PC-9 (cell line): ENCODE results near the gene ABHD17A. TPM values are rescaled to one million over a fixed set of nuclear protein-coding genes. Genes with fewer than 3 reads are reported as not detected.

Experiments used
- BruUV-seq: library from RNA; stranded (reverse); fragments of 400-500 nt; replicated peaks from 2 replicates; lab custom pipeline; 2021; lab: Mats Ljungman, UMichigan
- CTCF ChIA-PET: fragments of 300-600 bp; sonication (Branson Sonifier 250); formaldehyde crosslinking; loops from one replicate; lab custom pipeline; 2022; ENCODE audit warnings: antibody characterized with exemption; lab: Charles Lee
- POLR2A ChIA-PET: fragments of 300-600 bp; sonication (Branson Sonifier 250); formaldehyde crosslinking; loops from one replicate; lab custom pipeline; 2022; ENCODE audit warnings: antibody characterized with exemption; ENCODE audit not compliant: unreplicated experiment; lab: Charles Lee
- DNase-seq, 2 experiments: peaks; one replicate each; pipeline versions ENCODE4 v3.0.0 to v3.0.0-alpha.2; 2015 to 2022; ENCODE audit warnings: mixed read lengths in 1 of 2
- H2AFZ ChIP-seq: fragments of 200-600 bp; sonication (generic); 2 replicates; pipeline ENCODE4 v1.8.1; 2017; ENCODE audit warnings: antibody characterized with exemption
- H3F3A ChIP-seq: fragments of 200-600 bp; sonication (generic); 2 replicates; pipeline ENCODE4 v1.8.1; 2017; ENCODE audit warnings: antibody characterized with exemption, mild to moderate bottlenecking, low read depth; ENCODE audit not compliant: insufficient read depth
- H3K27ac ChIP-seq: fragments of 200-600 bp; sonication (generic); 2 replicates; pipeline ENCODE4 v1.6.1; 2016; ENCODE audit warnings: mixed run types
- H3K27me3 ChIP-seq: fragments of 200-600 bp; sonication (generic); 2 replicates; pipeline ENCODE4 v1.6.1; 2016; ENCODE audit warnings: low read depth, mixed run types; ENCODE audit not compliant: insufficient read depth
- H3K36me3 ChIP-seq: fragments of 200-600 bp; sonication (generic); 2 replicates; pipeline ENCODE4 v1.6.1; 2016; ENCODE audit warnings: low read depth, mixed run types
- H3K4me1 ChIP-seq: fragments of 200-600 bp; sonication (generic); replicated peaks from 2 replicates; pipeline ENCODE4 v1.6.1; 2016; ENCODE audit warnings: mixed run types; ENCODE audit not compliant: insufficient read depth
- H3K4me2 ChIP-seq: fragments of 200-600 bp; sonication (generic); 2 replicates; pipeline ENCODE4 v1.6.1; 2017; ENCODE audit warnings: mixed run types
- H3K4me3 ChIP-seq: fragments of 200-600 bp; sonication (generic); 2 replicates; pipeline ENCODE4 v1.6.1; 2016; ENCODE audit warnings: mixed run types
- H3K79me2 ChIP-seq: fragments of 200-600 bp; sonication (generic); 2 replicates; pipeline ENCODE4 v1.6.1; 2017; ENCODE audit warnings: low read depth, mixed run types
- H3K9me2 ChIP-seq: fragments of 200-600 bp; sonication (generic); 2 replicates; pipeline ENCODE4 v1.8.1; 2017; ENCODE audit warnings: mild to moderate bottlenecking; ENCODE audit not compliant: insufficient read depth
- H3K9me3 ChIP-seq: fragments of 200-600 bp; sonication (generic); 2 replicates; pipeline ENCODE4 v1.8.1; 2016; ENCODE audit warnings: low read depth; ENCODE audit not compliant: insufficient read depth
- H4K20me1 ChIP-seq: fragments of 200-600 bp; sonication (generic); 2 replicates; pipeline ENCODE4 v1.8.1; 2017; ENCODE audit not compliant: insufficient read depth
- CTCF ChIP-seq: fragments of 200-600 bp; sonication (generic); conservative IDR thresholded peaks from 2 replicates; pipeline ENCODE4 v1.6.1; 2017; ENCODE audit warnings: mixed run types, antibody characterized with exemption, mild to moderate bottlenecking, moderate library complexity
- EZH2 ChIP-seq: fragments of 200-600 bp; sonication (generic); IDR thresholded peaks from 2 replicates; pipeline ENCODE4 v1.8.0; 2017; ENCODE audit warnings: antibody characterized with exemption, low read depth
- intact Hi-C: fragments of 100-400 bp; cut with micrococcal nuclease; formaldehyde crosslinking; loops from one replicate; pipeline ENCODE4 v1.10.0; 2022; ENCODE audit not compliant: unreplicated experiment
- total RNA-seq: library from RNA; stranded (reverse); gene quantifications from 2 replicates; pipeline ENCODE4 v1.2.3, GENCODE V29; 2021

The ABHD17A gene
- total RNA-seq, 1 experiment from 2014 or later, result 35.9 TPM

GRCh38 chr19:1843116-1843515, 42.2 kb downstream of the ABHD17A start:
- DNase-seq, result no peak
- H3K4me3 ChIP-seq, result no peak overlapping the region
- peaks cover 64% of the 10 kb centered on the region for H4K20me1 ChIP-seq
- POLR2A ChIA-PET, result no interaction called here
- CTCF ChIA-PET, result no interaction called here
- no peaks in the 10 kb centered on the region for H3F3A ChIP-seq
- no TSS peak for BruUV-seq
- peaks cover 51% of the 10 kb centered on the region for H3K79me2 ChIP-seq
- H2AFZ ChIP-seq, result no peak overlapping the region
- 0 out of 2 replicates have a peak, but pooled peaks cover 11% of the 10 kb centered on the region for H3K4me1 ChIP-seq
- no peak overlapping the region for H3K27ac ChIP-seq
- no peak overlapping the region for H3K4me2 ChIP-seq
- H3K27me3 ChIP-seq, result no peaks in the 10 kb centered on the region
- TF ChIP-seq EZH2, result no peak
- TF ChIP-seq CTCF, result no peak
- H3K9me2 ChIP-seq, result no peaks in the 10 kb centered on the region
- intact Hi-C loops, result no loop called here
- H3K9me3 ChIP-seq, result no peaks in the 10 kb centered on the region
- no peaks in the 10 kb centered on the region for H3K36me3 ChIP-seq

- no peaks in the 10 kb centered on the region for H3K27me3 ChIP-seq
- no peaks in the 10 kb centered on the region for H3K9me2 ChIP-seq
- no peaks in the 10 kb centered on the region for H3F3A ChIP-seq
- H3K9me3 ChIP-seq, result no peaks in the 10 kb centered on the region
- H2AFZ ChIP-seq, result no peak overlapping the region
- CTCF ChIA-PET, result interaction anchor here (1.2 kb wide), 1 partner anchor 15 kb away, joined by 19 read pairs; no protein-coding TSS in a partner anchor
- DNase-seq, result no peak
- peaks cover 69% of the 10 kb centered on the region for H4K20me1 ChIP-seq
- no peaks in the 10 kb centered on the region for H3K36me3 ChIP-seq
- intact Hi-C loops, result no loop called here
- H3K27ac ChIP-seq, result no peak overlapping the region
- TF ChIP-seq EZH2 (no peak), CTCF (no peak)
- peaks cover 39% of the 10 kb centered on the region for H3K79me2 ChIP-seq
- 0 out of 2 replicates have a peak, but pooled peaks cover 4% of the 10 kb centered on the region for H3K4me1 ChIP-seq
- no TSS peak for BruUV-seq
- POLR2A ChIA-PET, result no interaction called here
- H3K4me3 ChIP-seq, result no peak overlapping the region
- no peak overlapping the region for H3K4me2 ChIP-seq
Observed at GRCh38 chr19:1841209-1841924, 43.9 kb downstream of the ABHD17A start.

- H4K20me1 ChIP-seq, result peaks cover 69% of the 10 kb centered on the region
- no TSS peak for BruUV-seq
- no peaks in the 10 kb centered on the region for H3K4me1 ChIP-seq
- H3K36me3 ChIP-seq, result no peaks in the 10 kb centered on the region
- CTCF ChIA-PET, result interaction anchor here (1.2 kb wide), 1 partner anchor 15 kb away, joined by 19 read pairs; no protein-coding TSS in a partner anchor
- H3K79me2 ChIP-seq, result peaks cover 31% of the 10 kb centered on the region
- no peaks in the 10 kb centered on the region for H3F3A ChIP-seq
- DNase-seq, result no peak
- POLR2A ChIA-PET, result no interaction called here
- intact Hi-C loops, result no loop called here
- no peak overlapping the region for H3K4me3 ChIP-seq
- H3K27ac ChIP-seq, result no peak overlapping the region
- H3K4me2 ChIP-seq, result no peak overlapping the region
- no peaks in the 10 kb centered on the region for H3K9me3 ChIP-seq
- H3K27me3 ChIP-seq, result no peaks in the 10 kb centered on the region
- no peak for TF ChIP-seq EZH2
- TF ChIP-seq CTCF, result no peak
- H2AFZ ChIP-seq, result no peak overlapping the region
- no peaks in the 10 kb centered on the region for H3K9me2 ChIP-seq
Observed at GRCh38 chr19:1840541-1841115, 44.7 kb downstream of the ABHD17A start.
